Fibroblast of lung (primary cell): ENCODE measurements around the gene EIF2D.

Experiments
- CTCF ChIP-seq, 2 donors: IDR thresholded peaks in 1 of 2; conservative IDR thresholded peaks in 1 of 2; 1 replicate in 1 of 2; 2 replicates in 1 of 2; pipeline ENCODE4 v1.5.1; 2011 to 2012; ENCODE audit warnings: low read length in 2 of 2, control low read depth in 1 of 2, inconsistent platforms in 1 of 2, low read depth in 1 of 2, mild to moderate bottlenecking in 1 of 2
- EZH2 ChIP-seq: IDR thresholded peaks from 2 replicates; pipeline ENCODE4 v1.5.1; 2012; ENCODE audit warnings: low read length, control low read depth, mild to moderate bottlenecking; ENCODE audit errors: missing control alignments

DNA sequence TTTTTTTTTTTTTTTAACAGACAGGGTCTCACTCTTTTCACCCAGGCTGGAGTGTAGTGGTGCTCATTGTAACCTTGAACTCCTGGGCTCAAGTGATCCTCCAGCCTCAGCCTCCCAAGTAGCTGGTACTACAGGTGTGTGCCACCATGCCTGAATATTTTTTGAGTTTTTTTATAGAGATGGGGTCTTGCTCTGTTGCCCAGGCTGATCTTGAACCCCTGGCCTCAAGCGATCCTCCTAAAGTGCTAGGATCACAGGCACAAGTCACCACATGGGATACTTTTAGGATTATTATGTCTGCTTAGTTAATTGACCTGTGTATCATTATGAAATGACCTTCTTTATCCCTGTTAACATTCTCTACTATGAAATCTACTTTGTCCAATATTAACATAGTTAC, 66.9 kb downstream of the EIF2D start:
- no peak for TF ChIP-seq CTCF (conservative IDR thresholded peaks at IDR 0.05 in 1 of 2, IDR thresholded peaks at IDR 0.05 in 1 of 2; ENCODE audit: low read depth in 1 of 2, low read length in 2 of 2)
- no peak for TF ChIP-seq EZH2
